ENCODE results near the gene IQGAP1. TPM values are rescaled to one million over a fixed set of nuclear protein-coding genes. Genes with fewer than 3 reads are reported as not detected.

IQGAP1 gene
- total RNA-seq, 4 donors from 2014 or later: 220 to 320 (median 295) TPM

- DNase-seq (ENCODE audit: low spot score): no peak
- TF ChIP-seq CTCF (IDR thresholded peaks at IDR 0.05): no peak
- ATAC-seq (ENCODE audit: low FRiP score): no peak
These were observed 72.2 kb downstream of the IQGAP1 start for GRCh38 chr15:90460142-90460824.

DNA sequence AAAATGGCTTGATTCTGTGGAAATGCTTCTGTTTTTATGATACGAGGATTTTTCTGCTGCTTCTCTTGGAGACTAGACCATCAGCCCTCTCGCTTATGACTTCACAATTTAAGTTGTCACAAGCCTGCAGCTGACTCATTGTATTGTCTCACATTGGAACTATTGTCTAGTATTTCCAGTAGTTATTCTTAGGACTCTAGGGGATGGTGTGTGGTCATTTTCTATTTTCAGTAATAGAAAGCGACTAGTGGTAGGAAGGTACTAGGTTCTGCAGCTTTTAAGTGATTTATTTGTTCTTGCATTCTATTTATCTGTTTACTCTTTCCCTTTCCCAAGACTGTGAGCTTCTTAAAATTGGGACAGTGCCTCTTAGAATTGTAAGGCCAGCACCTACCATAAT, 75.3 kb downstream of the IQGAP1 start:
- ATAC-seq (ENCODE audit: low FRiP score) (no peak), DNase-seq (ENCODE audit: low spot score) (no peak)
- no peak for TF ChIP-seq CTCF (IDR thresholded peaks at IDR 0.05)

- peak; percentile 25 for ATAC-seq (ENCODE audit: low FRiP score)
- no peak for DNase-seq (ENCODE audit: low spot score)
- TF ChIP-seq CTCF (IDR thresholded peaks at IDR 0.05): no peak
These were observed 77.3 kb downstream of the IQGAP1 start for GRCh38 chr15:90465140-90465929.

- TF ChIP-seq CTCF (IDR thresholded peaks at IDR 0.05): no peak
- no peak for ATAC-seq (ENCODE audit: low FRiP score)
- no peak for DNase-seq (ENCODE audit: low spot score)
These were observed 78.0 kb downstream of the IQGAP1 start for GRCh38 chr15:90465930-90466567.

GRCh38 chr15:90469723-90470122, 81.7 kb downstream of the IQGAP1 start:
- ATAC-seq (ENCODE audit: low FRiP score): no peak
- no peak for TF ChIP-seq CTCF (IDR thresholded peaks at IDR 0.05)
- no peak for DNase-seq (ENCODE audit: low spot score)

DNA sequence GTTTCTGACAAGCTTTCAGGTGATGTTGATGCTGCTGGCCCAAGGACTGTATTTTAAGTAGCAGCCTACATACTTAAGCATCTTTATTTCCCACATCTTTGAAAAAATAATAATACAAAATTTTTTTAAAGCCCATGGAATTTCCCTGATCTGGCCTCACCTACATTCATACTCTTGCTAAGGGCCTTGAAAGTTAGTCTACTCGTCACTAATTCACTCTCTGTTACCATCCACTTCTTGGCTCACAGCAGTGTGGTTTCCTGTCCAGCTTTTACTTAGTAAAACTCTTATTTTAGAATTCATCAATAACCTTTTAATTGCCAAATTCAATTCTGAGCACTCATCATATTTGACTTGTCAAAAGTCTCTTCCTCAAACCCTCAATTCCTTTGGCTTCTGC, 82.4 kb downstream of the IQGAP1 start:
- TF ChIP-seq CTCF (IDR thresholded peaks at IDR 0.05): no peak
- no peak for ATAC-seq (ENCODE audit: low FRiP score)
- DNase-seq (ENCODE audit: low spot score): no peak

All from omental fat pad (tissue), 4 donors.